Peyer's patch (tissue), 4 donors: Measurements from ENCODE around the gene REPIN1. TPM values are rescaled to one million over a fixed set of nuclear protein-coding genes. Genes with fewer than 3 reads are reported as not detected.

Source experiments
- DNase-seq, 3 donors: peaks; one replicate each; pipeline ENCODE4 v3.0.0-alpha.2; 2017 to 2019
- H3K27ac ChIP-seq, 4 donors: fragments of 200-600 bp; sonication (generic); one replicate each; pipeline ENCODE4 v1.5.1; 2016 to 2019
- H3K27me3 ChIP-seq, 2 donors: fragments of 200-600 bp; sonication (generic); one replicate each; pipeline ENCODE4 v1.5.1; 2019
- H3K36me3 ChIP-seq, 3 donors: fragments of 200-600 bp; sonication (generic); one replicate each; pipeline ENCODE4 v1.5.1; 2016 to 2019
- H3K4me1 ChIP-seq, 4 donors: fragments of 200-600 bp; sonication (generic); one replicate each; pipeline ENCODE4 v1.5.1; 2016 to 2019
- H3K4me3 ChIP-seq, 4 donors: fragments of 200-600 bp; sonication (generic); 1 replicate in 3 of 4; 2 replicates in 1 of 4; pipeline ENCODE4 v1.5.1; 2016 to 2019; ENCODE audit warnings: mild to moderate bottlenecking in 1 of 4
- H3K9me3 ChIP-seq, 4 donors: fragments of 200-600 bp; sonication (generic); one replicate each; pipeline ENCODE4 v1.5.1; 2016 to 2019; ENCODE audit warnings: mild to moderate bottlenecking in 1 of 4
- POLR2A ChIP-seq, 2 donors: fragments of 450-650 bp; IDR thresholded peaks; one replicate each; pipeline ENCODE4 v1.5.1; 2017; ENCODE audit warnings: antibody characterized with exemption in 2 of 2, mild to moderate bottlenecking in 2 of 2, moderate library complexity in 2 of 2
- total RNA-seq, 4 donors: library from RNA; depleted of rRNA; stranded (reverse); fragments of >200 nt; gene quantifications; one replicate each; pipeline ENCODE4 v1.1.0, GENCODE V29; 2016
- TF ChIP-seq, protein P1 (sequence below), 6 experiments: fragments of 450-650 bp in 4 of 6; fragments of 200-600 bp in 2 of 6; sonication (generic) in 1 of 6; IDR thresholded peaks; one replicate each; pipeline ENCODE4 v1.5.1; 2017 to 2019; ENCODE audit warnings: antibody characterized with exemption in 6 of 6, mild to moderate bottlenecking in 3 of 6, moderate library complexity in 1 of 6

The REPIN1 gene
- total RNA-seq, 4 donors from 2014 or later = 138 to 209 (median 159) TPM

GRCh38 chr7:150357771-150358427 lies 10.7 kb upstream of the REPIN1 start:
- Histone ChIP-seq H3K36me3 (no peaks in the 10 kb centered on the region), H3K4me3 (no peak overlapping the region), H3K4me1 (peaks cover 0 to 7% (median 0%) of the 10 kb centered on the region in 4 donors), H3K27ac (peak overlapping the region in 1 of 4 donors; percentile 42), H3K9me3 (no peaks in the 10 kb centered on the region), H3K27me3 (no peaks in the 10 kb centered on the region)
- DNase-seq = peak in 1 of 3 donors; percentile 45
- TF ChIP-seq, protein P1, sequence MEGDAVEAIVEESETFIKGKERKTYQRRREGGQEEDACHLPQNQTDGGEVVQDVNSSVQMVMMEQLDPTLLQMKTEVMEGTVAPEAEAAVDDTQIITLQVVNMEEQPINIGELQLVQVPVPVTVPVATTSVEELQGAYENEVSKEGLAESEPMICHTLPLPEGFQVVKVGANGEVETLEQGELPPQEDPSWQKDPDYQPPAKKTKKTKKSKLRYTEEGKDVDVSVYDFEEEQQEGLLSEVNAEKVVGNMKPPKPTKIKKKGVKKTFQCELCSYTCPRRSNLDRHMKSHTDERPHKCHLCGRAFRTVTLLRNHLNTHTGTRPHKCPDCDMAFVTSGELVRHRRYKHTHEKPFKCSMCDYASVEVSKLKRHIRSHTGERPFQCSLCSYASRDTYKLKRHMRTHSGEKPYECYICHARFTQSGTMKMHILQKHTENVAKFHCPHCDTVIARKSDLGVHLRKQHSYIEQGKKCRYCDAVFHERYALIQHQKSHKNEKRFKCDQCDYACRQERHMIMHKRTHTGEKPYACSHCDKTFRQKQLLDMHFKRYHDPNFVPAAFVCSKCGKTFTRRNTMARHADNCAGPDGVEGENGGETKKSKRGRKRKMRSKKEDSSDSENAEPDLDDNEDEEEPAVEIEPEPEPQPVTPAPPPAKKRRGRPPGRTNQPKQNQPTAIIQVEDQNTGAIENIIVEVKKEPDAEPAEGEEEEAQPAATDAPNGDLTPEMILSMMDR (IDR thresholded peaks at IDR 0.05) = no peak
- TF ChIP-seq POLR2A (IDR thresholded peaks at IDR 0.05) = no peak

DNA sequence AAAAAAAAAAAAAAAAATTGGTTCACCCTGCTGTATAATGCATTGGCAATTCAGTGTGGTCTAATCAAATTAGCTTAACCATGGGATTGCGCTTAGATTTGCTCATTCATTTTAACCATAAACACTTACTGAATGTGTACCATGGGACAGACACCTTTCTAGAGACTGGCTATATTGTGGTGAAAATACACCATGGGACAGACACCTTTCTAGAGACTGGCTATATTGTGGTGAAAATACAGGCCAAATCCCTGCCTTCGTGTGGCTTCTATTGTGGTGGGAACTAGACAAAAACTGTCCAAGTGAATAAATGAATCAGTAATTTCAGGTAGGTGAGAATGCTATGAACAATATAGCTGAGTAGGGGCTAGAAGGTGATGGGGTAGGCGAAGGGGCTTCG lies 10.2 kb upstream of the REPIN1 start:
- no peaks in the 10 kb centered on the region for H3K36me3 ChIP-seq
- H3K4me1 ChIP-seq = peaks cover 0 to 7% (median under 1%) of the 10 kb centered on the region in 4 donors
- TF ChIP-seq, protein P1 (IDR thresholded peaks at IDR 0.05) = no peak
- no peak for TF ChIP-seq POLR2A (IDR thresholded peaks at IDR 0.05)
- no peak overlapping the region for H3K4me3 ChIP-seq
- H3K27ac ChIP-seq = no peak overlapping the region
- no peaks in the 10 kb centered on the region for H3K9me3 ChIP-seq
- DNase-seq = no peak
- no peaks in the 10 kb centered on the region for H3K27me3 ChIP-seq

DNA sequence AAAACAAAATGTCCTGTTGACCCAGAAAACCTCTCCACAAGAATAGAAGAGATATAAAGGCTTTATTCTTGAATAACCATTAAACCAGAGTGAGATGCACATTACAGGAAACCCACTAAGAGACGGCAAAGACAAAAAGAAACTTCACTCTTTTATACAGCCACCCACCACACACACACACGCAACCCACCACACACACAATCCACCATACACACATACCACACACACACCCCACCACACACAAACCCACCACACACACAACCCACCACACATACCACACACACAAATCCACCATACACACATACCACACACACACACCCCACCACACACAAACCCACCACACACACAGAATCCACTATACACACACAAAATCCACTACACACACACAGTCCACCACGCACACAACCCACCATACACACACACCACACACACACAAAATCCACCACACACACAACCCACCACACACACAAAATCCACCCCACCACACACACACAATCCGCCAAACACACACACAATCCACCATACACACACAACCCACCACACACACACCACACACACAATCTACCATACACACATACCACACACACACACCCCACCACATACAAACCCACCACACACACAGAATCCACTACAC lies 9.5 kb upstream of the REPIN1 start:
- TF ChIP-seq POLR2A (IDR thresholded peaks at IDR 0.05) = no peak
- TF ChIP-seq, protein P1 (IDR thresholded peaks at IDR 0.05) = no peak
- H3K36me3 ChIP-seq = no peaks in the 10 kb centered on the region
- H3K9me3 ChIP-seq = no peaks in the 10 kb centered on the region
- DNase-seq = peak in 1 of 3 donors; percentile 14
- H3K4me1 ChIP-seq = peaks cover 0 to 7% (median 5%) of the 10 kb centered on the region in 4 donors
- no peak overlapping the region for H3K27ac ChIP-seq
- no peak overlapping the region for H3K4me3 ChIP-seq
- H3K27me3 ChIP-seq = no peaks in the 10 kb centered on the region

GRCh38 chr7:150359622-150360362 lies 8.8 kb upstream of the REPIN1 start:
- no peaks in the 10 kb centered on the region for H3K36me3 ChIP-seq
- DNase-seq = peak in 1 of 3 donors; percentile 25
- no peak overlapping the region for H3K4me3 ChIP-seq
- no peaks in the 10 kb centered on the region for H3K9me3 ChIP-seq
- peaks cover 0 to 7% (median 5%) of the 10 kb centered on the region in 4 donors for H3K4me1 ChIP-seq
- no peak overlapping the region for H3K27ac ChIP-seq
- no peaks in the 10 kb centered on the region for H3K27me3 ChIP-seq
- TF ChIP-seq POLR2A (IDR thresholded peaks at IDR 0.05) = no peak
- TF ChIP-seq, protein P1 (IDR thresholded peaks at IDR 0.05) = no peak

DNA sequence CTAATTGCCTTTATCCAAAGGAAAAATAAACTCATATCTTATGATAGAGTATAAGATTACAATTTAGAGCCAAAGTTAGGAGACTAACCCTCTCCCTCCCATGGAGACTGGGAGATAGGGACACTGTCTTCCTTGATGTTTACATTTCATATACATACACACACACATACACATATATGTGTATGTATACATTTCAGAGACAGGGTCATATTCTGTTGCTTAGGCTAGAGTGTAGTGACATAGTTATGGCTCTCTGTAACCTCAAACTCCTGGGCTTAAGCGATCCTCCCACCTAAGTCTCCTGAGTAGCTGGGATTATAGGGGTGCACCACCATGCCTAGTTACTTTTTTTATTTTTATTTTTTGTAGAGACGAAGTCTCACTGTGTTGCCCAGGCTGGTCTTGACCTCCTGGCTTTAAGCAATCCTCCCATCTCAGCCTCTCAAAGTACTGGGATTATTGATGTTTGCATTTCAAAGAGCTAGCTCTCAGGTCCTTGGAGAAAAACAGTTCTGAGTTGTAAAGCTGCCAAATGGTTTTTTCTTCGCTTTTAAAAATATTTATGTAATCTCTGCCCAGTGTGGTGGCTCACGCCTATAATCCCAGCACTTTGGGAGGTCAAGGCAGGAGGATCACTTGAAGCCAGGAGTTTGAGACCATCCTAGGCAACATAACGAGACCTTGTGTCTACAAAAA lies 8.1 kb upstream of the REPIN1 start:
- Histone ChIP-seq H3K36me3 (no peaks in the 10 kb centered on the region), H3K4me1 (peaks cover 0 to 5% (median 3%) of the 10 kb centered on the region in 4 donors), H3K4me3 (no peak overlapping the region), H3K27me3 (no peaks in the 10 kb centered on the region), H3K27ac (no peak overlapping the region), H3K9me3 (no peaks in the 10 kb centered on the region)
- no peak for DNase-seq
- no peak for TF ChIP-seq POLR2A (IDR thresholded peaks at IDR 0.05)
- TF ChIP-seq, protein P1 (IDR thresholded peaks at IDR 0.05) = no peak
